Measurements from ENCODE around the gene LARGE2.
A peak's percentile ranks its signal among the peaks of the same experiment; 100 is the strongest.

Gene LARGE2

DNA sequence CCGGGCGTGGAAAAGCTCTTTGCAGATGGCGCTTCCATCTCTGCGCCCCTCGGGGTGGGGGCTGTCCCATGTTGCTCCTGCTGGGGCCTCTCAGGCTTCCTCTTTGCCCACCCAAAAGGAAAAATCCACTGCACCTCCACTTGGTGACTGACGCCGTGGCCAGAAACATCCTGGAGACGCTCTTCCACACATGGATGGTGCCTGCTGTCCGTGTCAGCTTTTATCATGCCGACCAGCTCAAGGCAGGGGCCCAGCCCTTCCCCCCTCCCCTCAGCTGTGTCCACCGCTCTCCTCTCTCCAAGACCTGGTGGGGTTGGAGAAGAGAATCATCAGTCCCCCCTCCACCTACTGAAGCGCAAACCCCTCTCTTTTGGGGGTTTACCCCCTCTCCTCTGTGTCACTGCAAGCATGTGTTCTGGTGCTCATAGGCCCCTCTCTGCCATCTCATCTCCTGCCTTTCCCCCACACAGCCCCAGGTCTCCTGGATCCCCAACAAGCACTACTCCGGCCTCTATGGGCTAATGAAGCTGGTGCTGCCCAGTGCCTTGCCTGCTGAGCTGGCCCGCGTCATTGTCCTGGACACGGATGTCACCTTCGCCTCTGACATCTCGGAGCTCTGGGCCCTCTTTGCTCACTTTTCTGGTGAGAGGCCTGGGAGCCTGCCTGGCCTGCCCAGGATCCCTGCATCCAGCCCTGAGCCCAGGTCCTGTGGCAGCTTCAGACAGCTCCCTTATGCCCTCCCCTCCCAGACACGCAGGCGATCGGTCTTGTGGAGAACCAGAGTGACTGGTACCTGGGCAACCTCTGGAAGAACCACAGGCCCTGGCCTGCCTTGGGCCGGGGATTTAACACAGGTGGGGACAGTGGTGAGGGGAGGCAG, 1.8 kb downstream of the LARGE2 start:
- Histone ChIP-seq H3K4me3 (ENCODE audit: low read depth in 1 of 2, low read length in 2 of 2) (no peak overlapping the region), H3K36me3 (ENCODE audit: control insufficient read depth in 1 of 2, insufficient read depth in 2 of 2, low read length in 2 of 2) (no peaks in the 10 kb centered on the region), H3K27ac (ENCODE audit: low read depth, low read length) (no peak overlapping the region), H3K9ac (ENCODE audit: low read depth in 1 of 2, low read length in 2 of 2) (no peak overlapping the region), H3K9me3 (ENCODE audit: control insufficient read depth in 1 of 2, low read length in 2 of 2) (no peaks in the 10 kb centered on the region), H3K4me1 (ENCODE audit: control insufficient read depth in 1 of 2, insufficient read depth in 2 of 2, low read length in 2 of 2) (peaks cover 0 to 10% of the 10 kb centered on the region in 2 donors), H3K27me3 (ENCODE audit: control insufficient read depth in 1 of 2, insufficient read depth in 2 of 2, low read length in 2 of 2) (peaks cover 7 to 10% of the 10 kb centered on the region in 2 donors)

DNA sequence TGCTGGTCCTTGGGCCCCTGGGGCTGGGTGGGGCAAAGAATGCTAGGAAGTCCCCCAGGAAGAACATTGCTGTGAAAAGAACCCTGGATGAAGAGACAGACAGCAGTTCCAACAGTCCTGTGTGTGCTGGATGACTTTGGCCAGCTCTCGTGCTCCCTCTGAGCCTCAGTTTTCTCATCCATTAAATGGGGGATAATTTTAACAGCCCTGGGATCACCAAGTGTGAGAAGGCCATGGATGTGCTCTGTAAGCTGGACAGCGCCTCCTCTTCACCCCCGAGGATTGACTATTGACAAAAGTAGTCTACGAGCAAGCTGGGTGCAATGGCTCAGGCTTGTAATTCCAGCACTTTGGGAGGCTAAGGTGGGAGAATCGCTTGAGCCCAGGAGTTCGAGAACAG, 2.5 kb downstream of the LARGE2 start:
- Histone ChIP-seq H3K27ac (ENCODE audit: low read depth, low read length) (no peak overlapping the region), H3K36me3 (ENCODE audit: control insufficient read depth in 1 of 2, insufficient read depth in 2 of 2, low read length in 2 of 2) (no peaks in the 10 kb centered on the region), H3K4me3 (ENCODE audit: low read depth in 1 of 2, low read length in 2 of 2) (no peak overlapping the region), H3K4me1 (ENCODE audit: control insufficient read depth in 1 of 2, insufficient read depth in 2 of 2, low read length in 2 of 2) (peaks cover 5 to 17% of the 10 kb centered on the region in 2 donors), H3K27me3 (ENCODE audit: control insufficient read depth in 1 of 2, insufficient read depth in 2 of 2, low read length in 2 of 2) (peaks cover 7 to 10% of the 10 kb centered on the region in 2 donors), H3K9ac (ENCODE audit: low read depth in 1 of 2, low read length in 2 of 2) (no peak overlapping the region), H3K9me3 (ENCODE audit: control insufficient read depth in 1 of 2, low read length in 2 of 2) (no peaks in the 10 kb centered on the region)

DNA sequence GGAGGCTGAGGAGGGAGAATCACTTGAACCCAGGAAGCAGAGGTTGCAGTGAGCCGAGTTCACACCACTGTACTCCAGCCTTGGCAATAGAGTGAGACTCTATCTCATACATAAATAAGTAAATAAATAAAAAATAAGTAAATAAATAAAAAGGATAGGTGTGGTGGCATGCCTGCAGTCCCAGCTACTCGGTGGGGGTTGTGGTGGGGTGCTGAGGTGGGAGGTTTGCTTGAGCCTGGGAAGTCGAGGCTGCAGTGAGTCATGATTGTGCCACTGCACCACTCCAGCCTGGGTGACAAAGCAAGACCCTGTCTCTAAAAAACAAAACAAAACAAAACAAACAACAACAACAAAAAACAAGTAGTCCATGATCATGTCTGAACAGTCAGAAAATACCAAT, 3.1 kb downstream of the LARGE2 start:
- Histone ChIP-seq H3K9me3 (ENCODE audit: control insufficient read depth in 1 of 2, low read length in 2 of 2) (no peaks in the 10 kb centered on the region), H3K9ac (ENCODE audit: low read depth in 1 of 2, low read length in 2 of 2) (no peak overlapping the region), H3K27me3 (ENCODE audit: control insufficient read depth in 1 of 2, insufficient read depth in 2 of 2, low read length in 2 of 2) (peaks cover 7 to 10% of the 10 kb centered on the region in 2 donors), H3K36me3 (ENCODE audit: control insufficient read depth in 1 of 2, insufficient read depth in 2 of 2, low read length in 2 of 2) (no peaks in the 10 kb centered on the region), H3K27ac (ENCODE audit: low read depth, low read length) (no peak overlapping the region), H3K4me1 (ENCODE audit: control insufficient read depth in 1 of 2, insufficient read depth in 2 of 2, low read length in 2 of 2) (peaks cover 11 to 23% of the 10 kb centered on the region in 2 donors), H3K4me3 (ENCODE audit: low read depth in 1 of 2, low read length in 2 of 2) (no peak overlapping the region)

DNA sequence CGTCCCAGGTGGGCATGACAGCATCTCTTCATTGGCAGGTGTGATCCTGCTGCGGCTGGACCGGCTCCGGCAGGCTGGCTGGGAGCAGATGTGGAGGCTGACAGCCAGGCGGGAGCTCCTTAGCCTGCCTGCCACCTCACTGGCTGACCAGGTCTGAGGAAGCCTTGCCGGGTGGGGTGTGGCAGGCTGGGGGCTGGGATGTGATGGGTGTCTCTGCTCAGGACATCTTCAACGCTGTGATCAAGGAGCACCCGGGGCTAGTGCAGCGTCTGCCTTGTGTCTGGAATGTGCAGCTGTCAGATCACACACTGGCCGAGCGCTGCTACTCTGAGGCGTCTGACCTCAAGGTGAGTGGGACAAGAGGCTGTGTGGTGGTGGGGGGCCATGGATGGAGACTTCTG, 3.5 kb downstream of the LARGE2 start:
- Histone ChIP-seq H3K4me3 (ENCODE audit: low read depth in 1 of 2, low read length in 2 of 2) (no peak overlapping the region), H3K27ac (ENCODE audit: low read depth, low read length) (no peak overlapping the region), H3K9me3 (ENCODE audit: control insufficient read depth in 1 of 2, low read length in 2 of 2) (no peaks in the 10 kb centered on the region), H3K4me1 (ENCODE audit: control insufficient read depth in 1 of 2, insufficient read depth in 2 of 2, low read length in 2 of 2) (peaks cover 12 to 25% of the 10 kb centered on the region in 2 donors), H3K9ac (ENCODE audit: low read depth in 1 of 2, low read length in 2 of 2) (no peak overlapping the region), H3K36me3 (ENCODE audit: control insufficient read depth in 1 of 2, insufficient read depth in 2 of 2, low read length in 2 of 2) (no peaks in the 10 kb centered on the region), H3K27me3 (ENCODE audit: control insufficient read depth in 1 of 2, insufficient read depth in 2 of 2, low read length in 2 of 2) (peaks cover 7 to 10% of the 10 kb centered on the region in 2 donors)

DNA sequence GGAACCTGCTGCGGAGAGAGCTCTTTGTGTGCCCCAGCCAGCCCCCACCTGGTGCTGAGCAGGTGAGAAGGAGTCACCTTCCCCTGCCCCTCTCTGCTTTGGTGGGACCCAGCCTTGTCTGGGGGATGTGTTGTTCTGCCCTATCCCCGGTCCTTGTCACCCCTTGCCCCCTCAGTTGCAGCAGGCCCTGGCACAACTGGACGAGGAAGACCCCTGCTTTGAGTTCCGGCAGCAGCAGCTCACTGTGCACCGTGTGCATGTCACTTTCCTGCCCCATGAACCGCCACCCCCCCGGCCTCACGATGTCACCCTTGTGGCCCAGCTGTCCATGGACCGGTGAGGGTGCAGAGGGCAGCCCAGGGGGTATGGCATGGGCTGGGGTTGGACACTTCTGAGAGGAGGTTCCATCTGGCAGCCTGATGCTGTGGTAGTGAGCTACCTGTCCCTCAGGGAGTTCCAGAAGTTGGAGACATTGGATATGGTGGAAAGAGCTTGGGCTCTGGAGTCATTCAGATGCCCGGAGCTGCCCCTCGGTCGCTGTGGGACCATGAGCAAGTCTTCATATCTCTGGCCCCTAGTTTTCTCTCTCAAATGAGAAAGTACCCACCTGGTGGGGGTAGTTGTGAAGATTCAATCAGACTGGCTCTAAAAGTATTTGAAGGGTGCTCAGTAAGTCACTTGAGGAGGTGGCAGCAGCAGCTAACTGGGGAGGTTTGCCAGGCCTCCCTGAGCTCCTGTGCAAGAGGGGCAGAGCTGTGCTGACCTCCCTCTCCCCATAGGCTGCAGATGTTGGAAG, 4.3 kb downstream of the LARGE2 start:
- Histone ChIP-seq H3K27ac (ENCODE audit: low read depth, low read length) (no peak overlapping the region), H3K27me3 (ENCODE audit: control insufficient read depth in 1 of 2, insufficient read depth in 2 of 2, low read length in 2 of 2) (peaks cover 7 to 10% of the 10 kb centered on the region in 2 donors), H3K36me3 (ENCODE audit: control insufficient read depth in 1 of 2, insufficient read depth in 2 of 2, low read length in 2 of 2) (peaks cover 0 to 3% of the 10 kb centered on the region in 2 donors), H3K9ac (ENCODE audit: low read depth in 1 of 2, low read length in 2 of 2) (no peak overlapping the region), H3K9me3 (ENCODE audit: control insufficient read depth in 1 of 2, low read length in 2 of 2) (no peaks in the 10 kb centered on the region), H3K4me1 (ENCODE audit: control insufficient read depth in 1 of 2, insufficient read depth in 2 of 2, low read length in 2 of 2) (peaks cover 12 to 24% of the 10 kb centered on the region in 2 donors), H3K4me3 (ENCODE audit: low read depth in 1 of 2, low read length in 2 of 2) (no peak overlapping the region)

DNA sequence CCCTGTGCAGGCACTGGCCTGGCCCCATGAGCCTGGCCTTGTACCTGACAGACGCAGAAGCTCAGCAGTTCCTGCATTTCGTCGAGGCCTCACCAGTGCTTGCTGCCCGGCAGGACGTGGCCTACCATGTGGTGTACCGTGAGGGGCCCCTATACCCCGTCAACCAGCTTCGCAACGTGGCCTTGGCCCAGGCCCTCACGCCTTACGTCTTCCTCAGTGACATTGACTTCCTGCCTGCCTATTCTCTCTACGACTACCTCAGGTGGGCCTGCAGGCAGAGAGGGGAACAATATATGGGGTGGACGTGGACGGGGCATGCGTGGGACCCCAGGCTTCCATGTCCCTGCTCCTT, 4.9 kb downstream of the LARGE2 start:
- Histone ChIP-seq H3K36me3 (ENCODE audit: control insufficient read depth in 1 of 2, insufficient read depth in 2 of 2, low read length in 2 of 2) (peaks cover 0 to 9% of the 10 kb centered on the region in 2 donors), H3K9me3 (ENCODE audit: control insufficient read depth in 1 of 2, low read length in 2 of 2) (no peaks in the 10 kb centered on the region), H3K27ac (ENCODE audit: low read depth, low read length) (no peak overlapping the region), H3K4me1 (ENCODE audit: control insufficient read depth in 1 of 2, insufficient read depth in 2 of 2, low read length in 2 of 2) (peaks cover 12 to 19% of the 10 kb centered on the region in 2 donors), H3K27me3 (ENCODE audit: control insufficient read depth in 1 of 2, insufficient read depth in 2 of 2, low read length in 2 of 2) (peaks cover 7 to 10% of the 10 kb centered on the region in 2 donors), H3K9ac (ENCODE audit: low read depth in 1 of 2, low read length in 2 of 2) (no peak overlapping the region), H3K4me3 (ENCODE audit: low read depth in 1 of 2, low read length in 2 of 2) (no peak overlapping the region)

DNA sequence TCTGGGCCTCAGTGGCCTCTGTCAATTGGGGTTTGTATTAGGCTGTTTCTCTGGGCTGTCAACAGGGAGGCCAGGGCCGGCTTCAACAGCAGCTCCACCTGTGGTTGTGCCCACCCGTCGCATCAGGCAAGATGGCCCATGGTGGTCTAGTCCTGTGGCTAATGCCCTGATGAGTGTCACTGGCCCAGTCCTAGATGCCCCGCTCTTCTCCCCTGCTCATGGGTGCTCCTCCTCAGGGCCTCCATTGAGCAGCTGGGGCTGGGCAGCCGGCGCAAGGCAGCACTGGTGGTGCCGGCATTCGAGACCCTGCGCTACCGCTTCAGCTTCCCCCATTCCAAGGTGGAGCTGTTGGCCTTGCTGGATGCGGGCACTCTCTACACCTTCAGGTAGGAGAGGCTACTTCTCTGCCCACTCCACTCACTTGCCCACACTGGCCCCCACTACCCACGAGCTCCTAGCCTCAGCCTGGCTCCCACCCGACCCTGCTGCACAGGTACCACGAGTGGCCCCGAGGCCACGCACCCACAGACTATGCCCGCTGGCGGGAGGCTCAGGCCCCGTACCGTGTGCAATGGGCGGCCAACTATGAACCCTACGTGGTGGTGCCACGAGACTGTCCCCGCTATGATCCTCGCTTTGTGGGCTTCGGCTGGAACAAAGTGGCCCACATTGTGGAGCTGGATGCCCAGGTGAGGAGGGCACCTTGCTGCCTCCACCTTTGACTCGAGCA, 5.4 kb downstream of the LARGE2 start:
- Histone ChIP-seq H3K4me1 (ENCODE audit: control insufficient read depth in 1 of 2, insufficient read depth in 2 of 2, low read length in 2 of 2) (peaks cover 12 to 18% of the 10 kb centered on the region in 2 donors), H3K27me3 (ENCODE audit: control insufficient read depth in 1 of 2, insufficient read depth in 2 of 2, low read length in 2 of 2) (peaks cover 6 to 7% of the 10 kb centered on the region in 2 donors), H3K9me3 (ENCODE audit: control insufficient read depth in 1 of 2, low read length in 2 of 2) (no peaks in the 10 kb centered on the region), H3K36me3 (ENCODE audit: control insufficient read depth in 1 of 2, insufficient read depth in 2 of 2, low read length in 2 of 2) (peaks cover 0 to 10% of the 10 kb centered on the region in 2 donors), H3K9ac (ENCODE audit: low read depth in 1 of 2, low read length in 2 of 2) (no peak overlapping the region), H3K27ac (ENCODE audit: low read depth, low read length) (no peak overlapping the region), H3K4me3 (ENCODE audit: low read depth in 1 of 2, low read length in 2 of 2) (no peak overlapping the region)

DNA sequence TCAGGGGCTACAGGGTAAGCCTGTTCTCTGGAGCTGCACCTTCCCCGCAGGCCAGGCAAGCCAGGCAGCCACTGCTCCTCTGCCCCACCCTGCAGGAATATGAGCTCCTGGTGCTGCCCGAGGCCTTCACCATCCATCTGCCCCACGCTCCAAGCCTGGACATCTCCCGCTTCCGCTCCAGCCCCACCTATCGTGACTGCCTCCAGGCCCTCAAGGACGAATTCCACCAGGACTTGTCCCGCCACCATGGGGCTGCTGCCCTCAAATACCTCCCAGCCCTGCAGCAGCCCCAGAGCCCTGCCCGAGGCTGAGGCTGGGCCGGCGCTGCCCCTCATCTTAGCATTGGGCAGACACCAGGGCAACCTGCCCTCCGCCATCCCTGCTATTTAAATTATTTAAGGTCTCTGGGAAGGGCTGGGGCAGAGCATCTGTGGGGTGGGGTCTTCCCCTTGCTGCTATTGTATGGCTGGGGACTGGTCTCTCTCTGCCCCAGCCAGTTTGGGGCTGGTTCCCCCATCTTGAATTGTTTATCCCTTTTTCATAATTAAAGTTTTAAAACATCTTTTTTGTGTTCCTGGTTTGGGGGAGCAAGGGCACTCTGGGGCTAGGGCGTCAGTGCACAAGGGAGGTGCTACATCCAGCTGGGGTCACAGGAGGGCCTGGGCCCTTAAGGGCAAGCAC, 6.2 kb downstream of the LARGE2 start:
- H3K36me3 ChIP-seq (ENCODE audit: control insufficient read depth in 1 of 2, insufficient read depth in 2 of 2, low read length in 2 of 2), result peaks cover 2 to 18% of the 10 kb centered on the region in 2 donors
- no peak overlapping the region for H3K9ac ChIP-seq (ENCODE audit: low read depth in 1 of 2, low read length in 2 of 2)
- no peaks in the 10 kb centered on the region for H3K27me3 ChIP-seq (ENCODE audit: control insufficient read depth in 1 of 2, insufficient read depth in 2 of 2, low read length in 2 of 2)
- H3K4me1 ChIP-seq (ENCODE audit: control insufficient read depth in 1 of 2, insufficient read depth in 2 of 2, low read length in 2 of 2), result peaks cover 12 to 14% of the 10 kb centered on the region in 2 donors
- H3K9me3 ChIP-seq (ENCODE audit: control insufficient read depth in 1 of 2, low read length in 2 of 2), result no peaks in the 10 kb centered on the region
- no peak overlapping the region for H3K4me3 ChIP-seq (ENCODE audit: low read depth in 1 of 2, low read length in 2 of 2)
- H3K27ac ChIP-seq (ENCODE audit: low read depth, low read length), result no peak overlapping the region

DNA sequence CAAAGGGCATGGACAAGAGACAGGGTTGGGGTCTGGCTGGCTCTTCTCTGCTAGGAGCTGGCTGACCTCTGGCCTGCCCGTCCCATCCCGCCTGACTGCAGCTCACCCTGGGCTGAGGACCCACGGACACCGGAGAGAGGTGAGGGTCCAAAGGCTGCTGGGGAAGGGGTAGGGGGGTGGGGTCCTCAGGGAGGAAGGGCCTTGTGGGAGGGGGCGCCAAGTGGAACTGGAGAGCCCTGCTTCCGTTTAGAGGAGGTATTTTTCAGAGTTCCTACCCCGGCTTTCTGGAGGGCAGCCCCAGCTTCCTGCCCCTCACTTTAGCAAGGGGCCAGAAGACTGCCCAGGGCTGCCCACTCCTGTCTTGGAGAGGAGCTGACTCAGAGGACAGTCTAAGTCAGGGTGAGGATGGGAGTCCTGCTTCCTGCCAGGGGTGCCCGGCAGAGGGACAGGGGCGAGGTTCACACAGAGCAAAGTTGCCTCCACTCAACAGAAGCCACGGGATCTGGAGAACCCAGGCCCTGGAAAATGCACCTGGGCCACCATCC, 7.1 kb downstream of the LARGE2 start:
- no peak overlapping the region for H3K4me3 ChIP-seq (ENCODE audit: low read depth in 1 of 2, low read length in 2 of 2)
- no peak overlapping the region for H3K27ac ChIP-seq (ENCODE audit: low read depth, low read length)
- peak overlapping the region in 1 of 2 donors; percentile 7 for H3K9ac ChIP-seq (ENCODE audit: low read depth in 1 of 2, low read length in 2 of 2)
- peaks cover 12 to 14% of the 10 kb centered on the region in 2 donors for H3K4me1 ChIP-seq (ENCODE audit: control insufficient read depth in 1 of 2, insufficient read depth in 2 of 2, low read length in 2 of 2)
- peaks cover 9 to 26% of the 10 kb centered on the region in 2 donors for H3K36me3 ChIP-seq (ENCODE audit: control insufficient read depth in 1 of 2, insufficient read depth in 2 of 2, low read length in 2 of 2)
- H3K9me3 ChIP-seq (ENCODE audit: control insufficient read depth in 1 of 2, low read length in 2 of 2), result no peaks in the 10 kb centered on the region
- H3K27me3 ChIP-seq (ENCODE audit: control insufficient read depth in 1 of 2, insufficient read depth in 2 of 2, low read length in 2 of 2), result no peaks in the 10 kb centered on the region
